NCI-H146 treated with DMSO at 0.1 percent for 48 hours (cell line): Measurements from ENCODE around the gene SKA3.
A peak's percentile ranks its signal among the peaks of the same experiment; 100 is the strongest.
"Not testable (repeated sequence)": the region's sequence is repeated elsewhere in the genome, so short reads cannot be mapped to it uniquely, and the experiment has no call there.

Source experiments
- DNase-seq: peaks from one replicate; lab custom pipeline; 2025; ENCODE audit not compliant: unreplicated experiment; lab: John Stamatoyannopoulos, UW

The SKA3 gene

GRCh38 chr13:21171420-21171819 lies 4.9 kb downstream of the SKA3 start:
- no peak for DNase-seq

DNA sequence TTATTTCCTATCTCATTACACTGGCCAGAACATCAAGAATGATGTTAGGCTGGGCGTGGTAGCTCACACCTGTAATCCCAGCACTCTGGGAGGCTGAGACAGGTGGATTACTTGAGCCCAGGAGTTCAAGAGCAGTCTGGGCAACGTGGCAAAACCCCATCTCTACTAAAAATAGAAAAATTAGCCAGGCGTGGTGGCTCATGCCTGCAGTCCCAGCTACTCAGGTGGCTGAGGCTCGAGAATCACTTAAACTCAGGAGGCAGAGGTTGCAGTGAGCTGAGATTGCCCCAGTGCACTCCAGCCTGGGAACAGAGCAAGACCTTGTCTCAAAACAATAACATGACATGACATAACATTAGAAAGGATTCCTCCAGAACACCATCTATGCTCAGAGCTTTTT lies 10.7 kb downstream of the SKA3 start:
- not testable (repeated sequence) for DNase-seq

DNA sequence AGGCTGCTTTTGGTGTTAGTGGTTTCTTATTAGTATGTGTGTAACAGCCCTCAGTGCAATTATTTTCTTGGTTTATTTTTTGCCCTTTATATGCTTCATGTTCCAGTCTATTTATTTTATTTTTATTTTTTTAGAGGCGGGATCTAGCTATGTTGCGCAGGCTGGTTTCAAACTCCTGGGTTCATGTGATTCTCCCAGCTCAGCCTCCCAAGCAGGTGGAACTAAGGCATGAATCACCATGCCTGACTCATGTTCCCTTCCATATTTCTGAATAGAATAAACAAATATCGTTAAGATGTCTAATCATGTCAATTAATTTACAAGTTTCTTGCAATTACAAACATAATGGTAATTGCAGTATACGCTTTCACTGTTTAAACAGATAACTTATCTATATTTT lies 11.7 kb downstream of the SKA3 start:
- DNase-seq: no peak

DNA sequence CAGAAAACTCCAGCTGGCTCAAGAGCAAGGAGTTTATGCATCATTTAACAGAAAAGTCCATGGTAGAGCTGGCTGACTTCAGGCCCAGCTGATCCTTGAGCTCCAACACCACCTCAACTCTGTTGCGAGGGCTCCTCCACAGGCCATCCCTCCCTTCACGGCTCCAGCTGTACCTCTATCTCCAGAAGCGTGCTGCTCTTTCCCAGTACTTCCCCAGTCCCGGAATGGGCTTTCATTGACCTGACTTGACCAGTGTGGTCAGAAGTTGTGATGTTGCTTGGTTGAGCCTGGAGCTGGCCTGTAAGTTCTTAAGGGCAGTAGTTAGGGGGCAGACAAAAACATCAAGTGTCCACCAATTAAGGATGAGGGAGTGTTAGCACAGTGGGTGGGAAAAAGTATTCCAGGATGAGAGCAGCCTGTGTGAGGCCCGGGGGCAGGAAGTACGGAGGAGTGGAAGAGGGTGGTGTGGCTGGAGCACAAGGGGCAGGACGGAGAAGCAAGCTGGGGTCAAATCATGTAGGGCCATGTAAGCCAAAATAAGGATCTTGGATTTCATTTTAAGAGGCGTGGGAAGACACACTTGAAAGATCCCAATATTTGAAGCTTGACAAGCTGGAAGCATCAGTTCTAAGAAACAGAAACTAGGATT lies 24.0 kb downstream of the SKA3 start:
- no peak for DNase-seq

DNA sequence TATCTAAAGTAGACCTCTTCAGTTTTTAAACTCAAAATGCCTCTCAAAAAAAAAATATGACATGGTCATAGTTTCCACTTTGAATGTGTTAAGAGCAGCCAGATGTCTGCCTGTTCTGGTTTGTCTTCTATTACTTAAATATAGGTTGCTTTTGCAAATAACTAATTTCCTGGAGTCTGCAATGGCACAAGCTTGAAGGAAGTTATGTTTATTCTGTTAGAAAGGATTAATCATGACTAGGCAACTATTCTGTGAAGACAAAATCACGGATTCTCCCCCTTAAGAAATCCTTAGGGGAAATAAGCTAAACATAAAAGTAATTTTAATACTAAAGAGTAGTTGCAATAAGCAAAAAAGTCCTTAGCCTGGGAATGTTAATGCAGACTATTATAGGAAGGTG lies 26.3 kb downstream of the SKA3 start:
- DNase-seq: no peak

GRCh38 chr13:21149568-21149967 lies 26.8 kb downstream of the SKA3 start:
- no peak for DNase-seq

- DNase-seq: no peak
Observed at GRCh38 chr13:21148557-21149258, 27.6 kb downstream of the SKA3 start.

GRCh38 chr13:21147827-21148226 lies 28.5 kb downstream of the SKA3 start:
- no peak for DNase-seq

- no peak for DNase-seq
Observed at GRCh38 chr13:21142766-21143165, 33.6 kb downstream of the SKA3 start.

DNA sequence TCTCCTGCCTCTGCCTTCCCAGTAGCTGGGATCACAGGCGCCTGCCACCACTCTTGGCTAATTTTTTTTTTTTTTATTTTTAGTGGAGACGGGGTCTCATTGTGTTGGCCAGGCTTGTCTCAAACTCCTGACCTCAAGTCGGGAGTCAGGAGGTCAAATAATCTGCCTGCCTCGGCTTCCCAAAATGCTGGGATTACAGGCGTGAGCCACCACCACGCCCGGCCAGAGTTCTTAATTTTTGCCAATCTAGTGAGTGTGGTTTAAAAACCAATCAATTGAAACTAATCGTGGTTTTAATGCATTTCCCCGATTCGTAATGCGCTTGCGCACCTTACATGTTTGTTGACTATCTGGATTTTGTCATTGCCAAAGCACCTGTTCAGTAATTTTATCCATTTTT lies 37.0 kb downstream of the SKA3 start:
- no peak for DNase-seq

DNA sequence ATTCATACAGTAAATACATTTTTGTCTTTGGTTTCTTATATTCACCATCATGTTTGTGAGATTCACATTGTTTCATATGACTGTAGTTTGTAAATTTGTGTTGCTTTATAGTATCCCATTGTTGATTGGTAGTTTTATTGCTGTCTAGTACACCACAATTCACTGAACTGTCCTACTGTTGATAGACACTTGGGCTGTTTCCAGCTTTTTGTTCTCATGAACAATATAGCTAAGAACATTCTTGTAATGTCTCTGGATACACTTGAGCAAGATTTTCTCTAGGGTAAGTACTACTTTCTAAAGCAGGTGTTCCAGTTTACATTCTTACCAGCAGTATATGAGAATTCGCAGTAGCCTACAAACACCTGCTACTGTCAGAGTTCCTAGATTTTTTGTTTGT lies 37.8 kb downstream of the SKA3 start:
- no peak for DNase-seq

GRCh38 chr13:21137696-21138095 lies 38.7 kb downstream of the SKA3 start:
- no peak for DNase-seq

GRCh38 chr13:21135833-21136232 lies 40.5 kb downstream of the SKA3 start:
- DNase-seq: not testable (repeated sequence)

DNA sequence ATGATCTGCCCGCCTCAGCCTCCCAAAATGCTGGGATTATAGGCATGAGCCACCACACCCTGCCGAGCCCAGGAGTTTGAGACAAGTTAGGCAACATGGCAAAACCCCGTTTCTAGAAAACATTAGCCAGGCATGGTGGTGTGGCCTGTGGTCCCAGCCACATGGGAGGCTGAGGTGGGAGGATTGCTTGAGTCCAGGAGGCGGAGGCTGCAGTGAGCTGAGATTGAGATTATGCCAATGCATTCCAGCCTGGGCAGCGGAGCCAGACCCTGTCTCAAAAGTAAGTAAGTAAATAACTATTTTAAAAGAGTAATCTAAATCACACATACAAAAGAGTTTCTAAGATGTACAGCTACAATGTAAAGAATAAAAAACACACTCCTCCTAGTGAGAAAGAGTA lies 41.9 kb downstream of the SKA3 start:
- no peak for DNase-seq

- no peak for DNase-seq
Observed at GRCh38 chr13:21133077-21133476, 43.3 kb downstream of the SKA3 start.

DNA sequence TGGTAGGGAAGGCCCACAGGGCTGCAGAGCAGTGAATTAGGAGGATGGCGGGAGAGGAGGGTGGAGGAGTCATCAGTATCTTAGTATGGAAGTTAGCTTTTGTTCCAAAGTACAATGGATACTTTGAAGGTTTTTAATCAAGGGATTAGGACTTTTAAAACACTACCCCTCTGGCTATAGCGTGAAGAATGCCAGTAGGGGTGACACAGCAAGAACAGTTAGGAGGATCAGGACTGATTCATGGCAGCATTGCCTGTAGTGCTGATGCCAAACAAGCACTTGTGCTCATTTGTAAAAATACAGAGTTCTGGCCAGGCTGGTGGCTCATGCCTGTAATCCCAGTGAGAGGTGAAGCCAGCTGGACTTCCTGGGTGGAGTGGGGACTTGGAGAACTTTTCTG lies 46.2 kb downstream of the SKA3 start:
- DNase-seq: no peak

DNA sequence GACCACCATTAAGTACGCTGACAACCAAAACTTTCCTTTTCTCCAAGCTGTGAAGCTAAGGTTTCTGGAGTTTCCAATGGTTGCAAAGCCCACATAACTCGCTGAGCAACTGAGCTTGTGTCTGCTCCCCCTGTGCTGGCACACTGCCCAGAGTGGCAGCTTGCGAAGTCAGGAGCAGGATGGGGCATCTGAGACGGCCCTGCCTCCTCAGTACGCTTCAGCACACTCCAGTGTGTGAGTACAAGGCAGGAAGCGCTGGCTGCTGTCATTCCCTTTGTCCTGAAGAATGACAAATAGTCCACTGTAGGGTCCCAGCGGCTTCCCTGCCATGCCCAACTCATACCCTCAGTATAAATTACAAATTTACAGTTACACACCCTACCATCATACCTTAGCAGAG lies 51.5 kb downstream of the SKA3 start:
- DNase-seq: peak; percentile 2

DNA sequence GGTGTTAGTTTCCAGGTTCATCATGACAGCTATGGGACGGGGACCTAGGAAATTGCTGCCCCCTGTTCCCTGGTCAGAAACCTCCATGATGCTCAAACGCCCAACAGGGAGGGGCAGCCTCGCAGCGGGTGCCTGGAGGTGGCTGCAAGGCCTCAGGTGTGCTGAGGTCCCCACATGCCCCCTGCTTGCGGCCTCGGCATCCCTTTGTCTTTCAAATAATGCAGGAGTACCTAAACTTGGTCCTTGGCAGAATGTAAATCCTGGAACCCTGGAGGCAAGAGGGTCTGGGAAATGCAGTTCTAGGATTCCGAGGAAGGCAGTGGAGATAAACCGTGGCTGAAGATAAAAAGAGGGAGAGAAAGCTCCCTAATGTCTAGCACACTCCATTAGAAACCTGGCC lies 52.4 kb downstream of the SKA3 start:
- no peak for DNase-seq

- DNase-seq: no peak
Observed at GRCh38 chr13:21121616-21122015, 54.7 kb downstream of the SKA3 start.

DNA sequence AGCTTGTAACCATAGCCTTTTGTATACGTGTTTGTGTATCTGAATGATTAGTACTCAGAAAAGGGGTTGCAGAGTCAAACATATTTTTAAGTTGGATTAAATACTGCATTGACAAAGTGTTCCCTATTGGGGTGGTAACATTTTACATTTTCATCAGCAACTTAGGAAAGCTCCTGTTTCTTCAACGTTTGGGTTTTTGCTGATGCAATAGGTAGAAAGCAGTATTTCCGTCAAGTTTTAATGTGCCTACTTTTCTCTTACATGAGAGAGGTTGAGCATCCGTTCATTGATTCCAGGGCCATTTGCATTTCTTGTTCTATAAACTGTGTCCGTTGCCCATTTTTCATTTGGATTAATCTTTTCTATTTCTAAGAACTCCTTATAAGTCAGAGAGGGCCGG lies 56.2 kb downstream of the SKA3 start:
- DNase-seq: no peak

GRCh38 chr13:21119526-21119925 lies 56.8 kb downstream of the SKA3 start:
- DNase-seq: no peak

- DNase-seq: no peak
Observed at GRCh38 chr13:21118180-21118579, 58.2 kb downstream of the SKA3 start.
